ENCODE data around the gene MRPL19. TPM values are rescaled to one million over a fixed set of nuclear protein-coding genes. Genes with fewer than 3 reads are reported as not detected.

Gene MRPL19
- total and polyA plus RNA-seq, 3 experiments from 2014 or later: 33.2 to 74.2 (median 66.0) TPM

DNA sequence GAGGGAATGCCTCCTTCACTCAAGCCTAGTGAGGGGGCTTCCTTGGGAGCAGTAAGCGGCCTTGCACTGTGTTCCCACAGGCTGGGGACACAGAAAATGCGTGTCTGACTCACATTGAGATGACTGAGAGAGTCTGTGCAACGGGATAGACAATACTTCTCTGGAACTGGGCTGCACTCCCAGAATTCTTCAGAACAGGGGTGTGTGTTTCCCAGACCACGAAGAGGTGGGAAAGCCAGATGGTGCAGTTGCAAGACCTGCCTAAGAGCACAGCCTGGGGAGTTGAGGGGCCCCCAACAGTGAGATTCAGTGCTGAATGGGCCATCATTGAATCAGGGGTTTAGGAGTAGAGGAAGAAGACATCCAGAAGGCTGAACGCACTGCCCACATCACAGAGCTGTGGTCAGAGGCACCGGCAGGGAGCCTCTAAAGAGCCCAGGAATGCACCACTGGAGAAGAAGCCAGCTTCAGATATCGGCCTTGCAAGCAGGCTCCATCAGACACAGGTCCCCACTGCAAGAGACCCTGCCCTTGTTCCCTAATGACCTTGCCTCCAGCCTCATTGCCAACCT, 36.6 kb upstream of the MRPL19 start:
- Histone ChIP-seq H3K9me3 (ENCODE audit: low read length) (no peaks in the 10 kb centered on the region), H3K4me3 (ENCODE audit: low read length) (no peak overlapping the region), H3K4me1 (ENCODE audit: insufficient read depth, low read length) (peaks cover 4% of the 10 kb centered on the region), H3K27me3 (ENCODE audit: insufficient read depth, low read length, poor library complexity, severe bottlenecking) (peaks cover 10% of the 10 kb centered on the region), H3K36me3 (ENCODE audit: insufficient read depth, low read length) (no peaks in the 10 kb centered on the region), H3K27ac (ENCODE audit: low read depth, low read length) (no peak overlapping the region)
- no peaks in the 10 kb centered on the region for H3K36me3 Mint-ChIP-seq
- DNase-seq: no peak
- no peaks in the 10 kb centered on the region for H3K9me3 Mint-ChIP-seq
- ChIA-PET POLR2A (no interaction called here), CTCF (interaction anchor here (0.8 to 2.4 kb wide), 7 partner anchors 9 to 693 kb away, joined by 3 to 10 read pairs (median 4); no protein-coding TSS in a partner anchor)
- H3K4me3 Mint-ChIP-seq: no peak overlapping the region
- H3K27me3 Mint-ChIP-seq: peaks cover 40 to 64% of the 10 kb centered on the region in 2 donors
- no peak overlapping the region for H3K27ac Mint-ChIP-seq
- H3K4me1 Mint-ChIP-seq: peaks cover 0 to 6% (median 0%) of the 10 kb centered on the region in 3 donors

DNA sequence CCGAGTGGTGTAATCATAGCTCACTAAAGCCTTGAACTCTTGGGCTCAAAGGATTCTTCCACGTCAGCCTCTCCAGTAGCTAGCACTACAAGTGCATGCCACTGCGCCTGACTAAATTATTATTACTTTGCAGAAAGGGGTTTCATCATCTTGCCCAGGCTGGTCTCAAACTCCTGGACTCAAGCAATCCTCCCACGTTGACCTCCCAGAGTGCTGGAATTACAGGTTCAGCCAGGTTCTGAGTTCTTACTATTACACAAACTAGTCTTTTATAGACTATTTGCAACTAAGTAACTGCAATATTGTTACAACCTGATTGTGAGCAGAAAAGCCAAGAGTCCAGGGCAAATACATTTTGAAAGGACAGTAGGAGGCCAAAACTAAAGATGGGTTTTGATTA, 35.9 kb upstream of the MRPL19 start:
- Mint-ChIP-seq H3K4me1 (peaks cover 0 to 6% (median 0%) of the 10 kb centered on the region in 3 donors), H3K27me3 (peaks cover 35 to 58% of the 10 kb centered on the region in 2 donors), H3K9me3 (no peaks in the 10 kb centered on the region), H3K36me3 (no peaks in the 10 kb centered on the region), H3K27ac (no peak overlapping the region), H3K4me3 (no peak overlapping the region)
- CTCF ChIA-PET: interaction anchor here (0.9 to 2.4 kb wide), 5 partner anchors 14 to 694 kb away, joined by 3 to 10 read pairs (median 3); no protein-coding TSS in a partner anchor
- Histone ChIP-seq H3K9me3 (ENCODE audit: low read length) (no peaks in the 10 kb centered on the region), H3K27ac (ENCODE audit: low read depth, low read length) (no peak overlapping the region), H3K4me3 (ENCODE audit: low read length) (no peak overlapping the region), H3K27me3 (ENCODE audit: insufficient read depth, low read length, poor library complexity, severe bottlenecking) (peaks cover 10% of the 10 kb centered on the region), H3K4me1 (ENCODE audit: insufficient read depth, low read length) (peaks cover 4% of the 10 kb centered on the region), H3K36me3 (ENCODE audit: insufficient read depth, low read length) (no peaks in the 10 kb centered on the region)
- POLR2A ChIA-PET: no interaction called here
- no peak for DNase-seq

- H3K9me3 Mint-ChIP-seq: no peaks in the 10 kb centered on the region
- Histone ChIP-seq H3K36me3 (ENCODE audit: insufficient read depth, low read length) (no peaks in the 10 kb centered on the region), H3K9me3 (ENCODE audit: low read length) (no peaks in the 10 kb centered on the region), H3K27ac (ENCODE audit: low read depth, low read length) (no peak overlapping the region), H3K4me3 (ENCODE audit: low read length) (no peak overlapping the region), H3K27me3 (ENCODE audit: insufficient read depth, low read length, poor library complexity, severe bottlenecking) (peaks cover 9% of the 10 kb centered on the region), H3K4me1 (ENCODE audit: insufficient read depth, low read length) (peaks cover 4% of the 10 kb centered on the region)
- H3K36me3 Mint-ChIP-seq: no peaks in the 10 kb centered on the region
- peaks cover 28 to 44% of the 10 kb centered on the region in 2 donors for H3K27me3 Mint-ChIP-seq
- no peak overlapping the region for H3K27ac Mint-ChIP-seq
- POLR2A ChIA-PET: no interaction called here
- CTCF ChIA-PET: no interaction called here
- H3K4me3 Mint-ChIP-seq: no peak overlapping the region
- peaks cover 0 to 6% (median 0%) of the 10 kb centered on the region in 3 donors for H3K4me1 Mint-ChIP-seq
- no peak for DNase-seq
Measured at GRCh38 chr2:75612108-75612861, 34.3 kb upstream of the MRPL19 start.

- no peak overlapping the region for H3K27ac Mint-ChIP-seq
Measured at GRCh38 chr2:75612862-75613243, 33.7 kb upstream of the MRPL19 start.

DNA sequence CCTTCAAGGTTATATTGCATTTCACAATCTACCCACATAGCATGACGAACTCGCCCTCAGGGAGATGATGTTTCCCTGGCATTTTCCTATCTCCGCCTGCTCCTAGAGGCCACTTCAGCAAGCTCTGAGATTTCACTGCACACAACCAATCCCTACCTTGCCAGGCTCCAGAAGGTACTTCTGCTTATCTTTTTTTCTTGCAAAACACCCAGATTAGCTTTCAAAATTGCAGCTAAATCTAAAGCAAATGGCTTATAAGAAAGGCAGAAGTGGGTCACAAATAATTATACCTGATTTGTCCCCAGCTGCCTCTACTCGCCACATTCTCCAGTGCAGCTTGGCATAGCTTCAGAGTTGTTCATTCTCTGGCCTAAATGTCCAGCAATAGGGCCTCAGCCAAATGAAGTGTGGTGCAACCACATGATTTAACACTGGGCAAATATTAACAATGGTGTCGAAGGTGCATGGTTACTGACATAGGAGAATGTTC, 32.4 kb upstream of the MRPL19 start:
- no peaks in the 10 kb centered on the region for H3K36me3 ChIP-seq (ENCODE audit: insufficient read depth, low read length)
- Mint-ChIP-seq H3K36me3 (no peaks in the 10 kb centered on the region), H3K27ac (no peak overlapping the region), H3K4me3 (no peak overlapping the region), H3K27me3 (peaks cover 18 to 40% of the 10 kb centered on the region in 2 donors), H3K9me3 (no peaks in the 10 kb centered on the region), H3K4me1 (no peaks in the 10 kb centered on the region)
- CTCF ChIA-PET: no interaction called here
- H3K4me1 ChIP-seq (ENCODE audit: insufficient read depth, low read length): no peaks in the 10 kb centered on the region
- POLR2A ChIA-PET: no interaction called here
- no peak overlapping the region for H3K27ac ChIP-seq (ENCODE audit: low read depth, low read length)
- H3K27me3 ChIP-seq (ENCODE audit: insufficient read depth, low read length, poor library complexity, severe bottlenecking): peaks cover 7% of the 10 kb centered on the region
- no peak overlapping the region for H3K4me3 ChIP-seq (ENCODE audit: low read length)
- no peaks in the 10 kb centered on the region for H3K9me3 ChIP-seq (ENCODE audit: low read length)
- no peak for DNase-seq

More at GRCh38 chr2:75612862-75613243, 33.7 kb upstream of the MRPL19 start:
- H3K9me3 Mint-ChIP-seq: no peaks in the 10 kb centered on the region
- DNase-seq: no peak
- POLR2A ChIA-PET: no interaction called here
- no peak overlapping the region for H3K4me3 Mint-ChIP-seq
- peaks cover 0 to 6% (median 0%) of the 10 kb centered on the region in 3 donors for H3K4me1 Mint-ChIP-seq
- no peaks in the 10 kb centered on the region for H3K9me3 ChIP-seq (ENCODE audit: low read length)
- H3K27me3 ChIP-seq (ENCODE audit: insufficient read depth, low read length, poor library complexity, severe bottlenecking): peaks cover 7% of the 10 kb centered on the region
- H3K4me1 ChIP-seq (ENCODE audit: insufficient read depth, low read length): peaks cover 4% of the 10 kb centered on the region
- CTCF ChIA-PET: no interaction called here
- H3K27me3 Mint-ChIP-seq: peaks cover 28 to 45% of the 10 kb centered on the region in 2 donors
- no peak overlapping the region for H3K27ac ChIP-seq (ENCODE audit: low read depth, low read length)
- H3K36me3 ChIP-seq (ENCODE audit: insufficient read depth, low read length): no peaks in the 10 kb centered on the region
- no peak overlapping the region for H3K4me3 ChIP-seq (ENCODE audit: low read length)
- no peaks in the 10 kb centered on the region for H3K36me3 Mint-ChIP-seq

DNA sequence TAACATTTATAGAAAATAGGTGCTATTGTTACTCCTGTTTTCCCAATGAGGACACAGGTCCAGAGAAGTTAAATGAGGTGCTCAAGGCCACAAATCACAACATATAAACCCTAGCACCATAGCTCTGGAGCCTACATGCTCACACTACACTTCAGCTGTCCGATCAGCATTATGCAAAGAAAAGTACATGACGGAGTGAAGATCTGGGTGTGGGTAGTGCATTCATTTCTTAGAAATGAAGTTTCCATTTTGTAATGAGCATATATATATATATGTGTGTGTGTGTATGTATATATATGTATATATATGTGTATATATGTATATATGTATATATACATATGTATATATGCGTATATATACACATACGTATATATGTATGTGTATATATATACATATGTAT, 30.2 kb upstream of the MRPL19 start:
- Mint-ChIP-seq H3K4me1 (no peaks in the 10 kb centered on the region), H3K27me3 (peaks cover 9 to 32% of the 10 kb centered on the region in 2 donors), H3K36me3 (no peaks in the 10 kb centered on the region), H3K27ac (no peak overlapping the region), H3K4me3 (no peak overlapping the region), H3K9me3 (no peaks in the 10 kb centered on the region)
- ChIA-PET POLR2A (no interaction called here), CTCF (interaction anchor here (1.4 kb wide), 1 partner anchor 10 kb away, joined by 3 read pairs; no protein-coding TSS in a partner anchor)
- Histone ChIP-seq H3K9me3 (ENCODE audit: low read length) (no peaks in the 10 kb centered on the region), H3K4me1 (ENCODE audit: insufficient read depth, low read length) (no peaks in the 10 kb centered on the region), H3K27me3 (ENCODE audit: insufficient read depth, low read length, poor library complexity, severe bottlenecking) (no peaks in the 10 kb centered on the region), H3K36me3 (ENCODE audit: insufficient read depth, low read length) (no peaks in the 10 kb centered on the region), H3K4me3 (ENCODE audit: low read length) (no peak overlapping the region), H3K27ac (ENCODE audit: low read depth, low read length) (no peak overlapping the region)
- DNase-seq: no peak

- H3K27ac Mint-ChIP-seq: no peak overlapping the region
- DNase-seq: no peak
- H3K27me3 Mint-ChIP-seq: peaks cover 7 to 32% of the 10 kb centered on the region in 2 donors
- Histone ChIP-seq H3K4me1 (ENCODE audit: insufficient read depth, low read length) (no peaks in the 10 kb centered on the region), H3K9me3 (ENCODE audit: low read length) (no peaks in the 10 kb centered on the region), H3K36me3 (ENCODE audit: insufficient read depth, low read length) (no peaks in the 10 kb centered on the region), H3K27me3 (ENCODE audit: insufficient read depth, low read length, poor library complexity, severe bottlenecking) (no peaks in the 10 kb centered on the region), H3K4me3 (ENCODE audit: low read length) (no peak overlapping the region), H3K27ac (ENCODE audit: low read depth, low read length) (no peak overlapping the region)
- no peak overlapping the region for H3K4me3 Mint-ChIP-seq
- no peaks in the 10 kb centered on the region for H3K9me3 Mint-ChIP-seq
- no peaks in the 10 kb centered on the region for H3K36me3 Mint-ChIP-seq
- POLR2A ChIA-PET: no interaction called here
- CTCF ChIA-PET: no interaction called here
- H3K4me1 Mint-ChIP-seq: no peaks in the 10 kb centered on the region
Measured at GRCh38 chr2:75616933-75617332, 29.6 kb upstream of the MRPL19 start.

Measured in CD8-positive, alpha-beta memory T cell (primary cell).